ENCODE measurements around the gene LPCAT1. TPM values are rescaled to one million over a fixed set of nuclear protein-coding genes. Genes with fewer than 3 reads are reported as not detected.
"Not testable (repeated sequence)": the region's sequence is repeated elsewhere in the genome, so short reads cannot be mapped to it uniquely, and the experiment has no call there.

LPCAT1 gene
- total and polyA plus RNA-seq, 8 donors: 5.2 to 229 (median 14.4) TPM

DNA sequence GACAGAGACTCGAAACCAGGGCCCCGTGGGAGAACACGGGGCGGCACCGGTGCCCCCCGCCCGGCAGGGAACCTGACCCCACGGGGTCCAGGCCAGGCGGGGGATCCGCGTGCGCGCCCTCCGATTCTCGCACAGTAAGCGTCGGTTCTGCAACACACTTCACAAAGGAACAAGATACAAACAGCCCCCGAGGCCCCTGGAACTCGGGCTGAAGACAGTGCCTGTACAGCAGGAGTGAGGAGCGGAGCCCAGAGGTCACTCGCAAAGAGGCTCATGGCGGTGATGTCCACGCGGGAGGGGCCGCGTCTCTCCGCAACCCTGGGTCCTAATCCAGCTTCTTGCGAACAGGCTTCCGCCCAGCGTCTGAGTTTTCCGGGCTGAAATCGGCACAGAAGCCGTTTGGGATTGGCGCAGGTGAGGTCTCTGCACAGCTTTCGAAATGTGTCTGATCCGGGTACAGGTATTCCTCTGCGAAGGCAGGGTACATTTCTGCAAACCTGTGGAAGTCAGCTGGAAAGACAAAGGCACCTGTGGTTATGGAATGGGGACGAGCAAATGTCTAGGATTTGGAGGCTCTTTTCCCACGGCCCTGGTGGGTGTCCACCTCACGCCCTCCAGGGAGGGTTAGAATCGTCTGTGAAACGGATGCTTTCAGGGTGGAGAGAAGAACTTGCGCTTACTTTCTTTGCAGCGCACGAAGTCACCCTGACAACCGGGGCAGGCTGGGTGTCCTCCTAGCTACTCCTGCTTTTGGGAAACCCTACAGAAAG is 60.2 kb downstream of the LPCAT1 start:
- Histone ChIP-seq H3K9me3 (no peaks in the 10 kb centered on the region), H3K36me3 (peaks cover 28 to 78% (median 69%) of the 10 kb centered on the region in 4 donors), H3K4me3 (no peak overlapping the region), H3K27ac (no peak overlapping the region), H3K27me3 (no peaks in the 10 kb centered on the region), H3K4me1 (no peaks in the 10 kb centered on the region)
- WGBS, 5 donors: 95 to 97% (median 95%) methylated on average over 24 to 46 of the region's 46 CpGs
- TF ChIP-seq POLR2A (IDR thresholded peaks at IDR 0.05) (no peak), POLR2AphosphoS5 (IDR thresholded peaks at IDR 0.05) (no peak), EP300 (IDR thresholded peaks at IDR 0.05) (no peak)
- TF ChIP-seq, protein P1, sequence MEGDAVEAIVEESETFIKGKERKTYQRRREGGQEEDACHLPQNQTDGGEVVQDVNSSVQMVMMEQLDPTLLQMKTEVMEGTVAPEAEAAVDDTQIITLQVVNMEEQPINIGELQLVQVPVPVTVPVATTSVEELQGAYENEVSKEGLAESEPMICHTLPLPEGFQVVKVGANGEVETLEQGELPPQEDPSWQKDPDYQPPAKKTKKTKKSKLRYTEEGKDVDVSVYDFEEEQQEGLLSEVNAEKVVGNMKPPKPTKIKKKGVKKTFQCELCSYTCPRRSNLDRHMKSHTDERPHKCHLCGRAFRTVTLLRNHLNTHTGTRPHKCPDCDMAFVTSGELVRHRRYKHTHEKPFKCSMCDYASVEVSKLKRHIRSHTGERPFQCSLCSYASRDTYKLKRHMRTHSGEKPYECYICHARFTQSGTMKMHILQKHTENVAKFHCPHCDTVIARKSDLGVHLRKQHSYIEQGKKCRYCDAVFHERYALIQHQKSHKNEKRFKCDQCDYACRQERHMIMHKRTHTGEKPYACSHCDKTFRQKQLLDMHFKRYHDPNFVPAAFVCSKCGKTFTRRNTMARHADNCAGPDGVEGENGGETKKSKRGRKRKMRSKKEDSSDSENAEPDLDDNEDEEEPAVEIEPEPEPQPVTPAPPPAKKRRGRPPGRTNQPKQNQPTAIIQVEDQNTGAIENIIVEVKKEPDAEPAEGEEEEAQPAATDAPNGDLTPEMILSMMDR (IDR thresholded peaks at IDR 0.05): no peak
- intact Hi-C loops (cut with DNase I; ENCODE audit: low total_unique reads): no loop called here
- no peak for DNase-seq

DNA sequence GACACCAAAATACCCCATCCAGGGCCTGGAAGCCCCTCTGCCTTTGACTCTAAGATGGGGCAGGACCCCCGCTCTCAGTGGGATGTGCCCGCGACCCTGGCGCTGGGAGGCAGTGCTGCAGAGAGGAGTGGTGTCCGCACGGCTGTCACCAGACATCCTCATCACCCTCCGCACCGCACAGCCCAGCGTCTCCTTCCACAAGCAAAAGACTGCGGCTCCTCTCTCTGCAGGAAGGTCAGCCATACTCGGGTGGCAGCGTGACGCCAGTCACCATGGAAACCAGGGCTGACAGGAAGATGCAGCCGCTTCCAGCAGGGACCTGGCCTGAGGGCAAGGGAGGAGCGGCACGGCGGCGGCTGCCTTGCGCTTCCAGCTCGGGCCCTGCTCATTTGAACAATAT is 61.4 kb downstream of the LPCAT1 start:
- no peak for DNase-seq
- TF ChIP-seq, protein P1 (IDR thresholded peaks at IDR 0.05): no peak
- no peak for TF ChIP-seq POLR2A (IDR thresholded peaks at IDR 0.05)
- no peak for TF ChIP-seq EP300 (IDR thresholded peaks at IDR 0.05)
- TF ChIP-seq POLR2AphosphoS5 (IDR thresholded peaks at IDR 0.05): no peak
- WGBS, 5 donors: 81 to 91% (median 88%) methylated on average over 11 to 20 of the region's 20 CpGs
- no peaks in the 10 kb centered on the region for H3K27me3 ChIP-seq
- no peak overlapping the region for H3K4me3 ChIP-seq
- no peak overlapping the region for H3K27ac ChIP-seq
- peaks cover 0 to 3% (median 0%) of the 10 kb centered on the region in 4 donors for H3K9me3 ChIP-seq
- peaks cover 28 to 69% (median 63%) of the 10 kb centered on the region in 4 donors for H3K36me3 ChIP-seq
- intact Hi-C loops (cut with DNase I; ENCODE audit: low total_unique reads): no loop called here
- no peaks in the 10 kb centered on the region for H3K4me1 ChIP-seq

DNA sequence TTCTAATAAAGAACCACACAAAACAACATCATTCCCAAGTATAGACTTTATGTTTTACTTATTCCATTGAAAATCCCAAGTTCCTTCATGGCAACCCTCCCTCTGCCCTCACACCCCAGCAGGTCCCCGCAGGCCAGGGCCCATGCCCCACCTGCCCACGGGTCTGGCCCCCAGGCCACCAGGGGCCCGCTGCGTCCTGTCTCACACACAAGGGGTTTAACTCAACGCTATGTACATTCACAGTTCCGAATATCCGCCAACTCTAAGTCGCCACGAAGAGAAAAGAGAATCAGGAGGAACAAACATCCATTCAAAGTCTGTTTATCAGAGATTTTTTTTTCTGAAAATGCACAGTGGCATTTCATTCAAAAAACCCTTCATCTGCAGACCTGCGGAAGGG is 62.4 kb downstream of the LPCAT1 start:
- TF ChIP-seq POLR2AphosphoS5 (IDR thresholded peaks at IDR 0.05) (no peak), EP300 (IDR thresholded peaks at IDR 0.05) (no peak), POLR2A (IDR thresholded peaks at IDR 0.05) (no peak)
- TF ChIP-seq, protein P1 (IDR thresholded peaks at IDR 0.05): no peak
- Histone ChIP-seq H3K27ac (no peak overlapping the region), H3K9me3 (peaks cover 0 to 12% (median 3%) of the 10 kb centered on the region in 4 donors), H3K4me1 (no peaks in the 10 kb centered on the region), H3K27me3 (no peaks in the 10 kb centered on the region), H3K36me3 (peaks cover 24 to 59% (median 54%) of the 10 kb centered on the region in 4 donors), H3K4me3 (no peak overlapping the region)
- no peak for DNase-seq
- intact Hi-C loops (cut with DNase I; ENCODE audit: low total_unique reads): no loop called here
- 95 to 98% (median 97%) methylated on average over 10 of the region's 10 CpGs for WGBS, 5 donors

DNA sequence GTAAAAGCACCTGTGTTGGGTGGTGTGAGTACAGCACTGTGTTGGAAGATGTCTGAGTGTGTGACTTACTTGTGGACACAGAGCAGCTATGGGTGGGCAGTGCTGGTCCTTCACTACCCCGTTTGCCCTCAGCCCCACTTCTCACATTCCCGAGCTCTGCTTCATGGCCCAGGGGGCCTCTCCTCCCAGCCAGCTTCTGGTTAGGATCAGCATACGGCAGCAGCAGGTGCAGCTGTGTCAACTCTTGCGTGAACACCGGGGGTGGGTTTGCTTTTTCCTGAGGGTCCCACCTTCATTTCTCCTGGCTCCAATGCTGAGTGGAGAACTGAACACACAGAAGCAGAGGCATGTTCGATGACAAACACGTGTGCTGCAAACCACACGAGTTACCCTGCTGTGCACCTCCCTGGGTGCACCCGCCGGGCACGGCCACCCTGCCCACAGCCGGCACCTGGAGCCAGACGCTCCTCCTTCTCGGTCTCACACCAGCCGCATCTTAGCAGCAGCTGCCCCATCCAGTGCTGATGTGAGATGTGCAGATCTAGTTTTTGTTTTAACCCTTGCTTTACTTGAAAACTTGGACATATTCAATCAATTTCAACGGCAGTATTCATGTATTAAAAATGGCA is 63.6 kb downstream of the LPCAT1 start:
- Histone ChIP-seq H3K9me3 (peaks cover 6 to 21% (median 10%) of the 10 kb centered on the region in 4 donors), H3K4me1 (no peaks in the 10 kb centered on the region), H3K27ac (no peak overlapping the region), H3K36me3 (peaks cover 15 to 49% (median 44%) of the 10 kb centered on the region in 4 donors), H3K4me3 (no peak overlapping the region), H3K27me3 (no peaks in the 10 kb centered on the region)
- TF ChIP-seq POLR2A (IDR thresholded peaks at IDR 0.05) (no peak), EP300 (IDR thresholded peaks at IDR 0.05) (no peak), POLR2AphosphoS5 (IDR thresholded peaks at IDR 0.05) (no peak)
- TF ChIP-seq, protein P1 (IDR thresholded peaks at IDR 0.05): no peak
- 74 to 85% (median 82%) methylated on average over 16 of the region's 16 CpGs for WGBS, 5 donors
- DNase-seq: no peak
- intact Hi-C loops (cut with DNase I; ENCODE audit: low total_unique reads): no loop called here

DNA sequence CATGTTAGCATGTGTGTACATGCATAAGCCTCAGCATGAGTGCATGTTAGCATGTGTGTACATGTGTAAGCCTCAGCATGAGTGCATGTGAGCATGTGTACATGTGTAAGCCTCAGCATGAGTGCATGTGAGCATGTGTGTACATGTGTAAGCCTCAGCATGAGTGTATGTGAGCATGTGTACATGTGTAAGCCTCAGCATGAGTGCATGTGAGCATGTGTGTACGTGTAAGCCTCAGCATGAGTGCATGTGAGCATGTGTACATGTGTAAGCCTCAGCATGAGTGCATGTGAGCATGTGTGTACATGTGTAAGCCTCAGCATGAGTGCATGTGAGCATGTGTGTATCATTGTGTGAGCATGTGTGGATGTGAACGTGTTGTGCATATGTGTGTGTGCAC is 64.3 kb downstream of the LPCAT1 start:
- intact Hi-C loops (cut with DNase I; ENCODE audit: low total_unique reads); DNase-seq; H3K27ac ChIP-seq; H3K27me3 ChIP-seq; H3K4me3 ChIP-seq; H3K4me1 ChIP-seq: not testable (repeated sequence)
- WGBS, 5 donors: 84 to 97% (median 94%) methylated on average over 2 of the region's 2 CpGs
- H3K9me3 ChIP-seq: peaks cover 6 to 24% (median 13%) of the 10 kb centered on the region in 4 donors
- peaks cover 15 to 48% (median 43%) of the 10 kb centered on the region in 4 donors for H3K36me3 ChIP-seq

DNA sequence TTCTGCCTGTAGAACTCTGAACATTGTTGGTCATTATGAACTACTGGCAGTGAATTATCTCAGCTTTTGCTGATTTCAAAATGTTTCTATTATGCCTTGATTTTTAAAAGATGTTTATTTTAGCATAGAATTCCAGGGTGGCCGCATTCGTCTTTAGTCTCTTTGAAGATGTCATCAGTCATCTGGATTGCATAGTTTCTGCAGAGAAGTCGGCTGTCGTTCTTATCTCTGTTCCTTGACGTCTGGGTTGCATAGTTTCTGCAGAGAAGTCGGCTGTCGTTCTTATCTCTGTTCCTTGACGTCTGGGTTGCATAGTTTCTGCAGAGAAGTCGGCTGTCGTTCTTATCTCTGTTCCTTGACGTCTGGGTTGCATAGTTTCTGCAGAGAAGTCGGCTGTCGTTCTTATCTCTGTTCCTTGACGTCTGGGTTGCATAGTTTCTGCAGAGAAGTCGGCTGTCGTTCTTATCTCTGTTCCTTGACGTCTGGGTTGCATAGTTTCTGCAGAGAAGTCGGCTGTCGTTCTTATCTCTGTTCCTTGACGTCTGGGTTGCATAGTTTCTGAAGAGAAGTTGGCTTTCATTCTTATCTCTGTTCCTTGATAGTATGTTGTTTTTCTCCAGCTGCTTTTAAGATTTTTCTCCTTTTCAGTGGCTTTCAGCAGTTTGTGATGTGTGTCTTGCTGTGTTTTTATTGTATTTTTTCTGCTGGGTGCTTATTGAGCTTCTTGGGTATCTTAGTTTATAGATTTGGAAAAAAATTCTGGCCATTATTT is 67.5 kb downstream of the LPCAT1 start:
- H3K27me3 ChIP-seq; DNase-seq; H3K4me3 ChIP-seq; H3K27ac ChIP-seq; intact Hi-C loops (cut with DNase I; ENCODE audit: low total_unique reads); H3K4me1 ChIP-seq: not testable (repeated sequence)
- H3K36me3 ChIP-seq: peaks cover 4 to 17% (median 11%) of the 10 kb centered on the region in 4 donors
- peaks cover 6 to 43% (median 32%) of the 10 kb centered on the region in 4 donors for H3K9me3 ChIP-seq
- WGBS, 5 donors: 65 to 76% (median 74%) methylated on average over 9 to 14 of the region's 20 CpGs

All from stomach (tissue), 9 donors.